Gastroesophageal sphincter (tissue), 3 donors: ENCODE data around the gene ZNF804B.

Experiments used
- EP300 ChIP-seq: sonication (generic); formaldehyde crosslinking; IDR thresholded peaks from one replicate; pipeline ENCODE4 v1.6.1; 2017; ENCODE audit warnings: antibody characterized with exemption, mild to moderate bottlenecking
- TF ChIP-seq, protein P1 (sequence below), 4 experiments: fragments of 200-600 bp in 2 of 4; fragments of 450-650 bp in 2 of 4; sonication (generic) in 1 of 4; IDR thresholded peaks; one replicate each; pipeline ENCODE4 v1.5.1; 2017 to 2019; ENCODE audit warnings: antibody characterized with exemption in 4 of 4, mild to moderate bottlenecking in 2 of 4, moderate library complexity in 2 of 4

DNA sequence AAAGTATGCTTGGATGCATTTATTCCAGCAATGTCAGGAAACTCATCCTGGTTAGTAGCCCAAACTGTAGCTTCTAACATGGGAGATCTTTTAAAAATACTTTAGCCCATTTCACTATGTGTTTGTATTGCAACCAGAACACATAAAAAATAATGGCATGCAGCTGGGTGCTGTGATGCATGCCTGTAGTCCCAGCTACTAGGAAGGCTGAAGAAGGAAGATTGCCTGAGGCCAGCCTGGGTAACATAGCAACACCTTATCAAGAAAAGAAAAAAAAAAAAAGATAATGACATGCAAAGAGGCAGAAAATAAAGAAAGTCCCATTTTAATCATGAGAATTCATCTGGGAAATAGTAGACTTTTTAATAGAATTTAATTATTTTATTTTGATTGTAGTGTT is 553.1 kb downstream of the ZNF804B start:
- no peak for TF ChIP-seq EP300
- TF ChIP-seq, protein P1, sequence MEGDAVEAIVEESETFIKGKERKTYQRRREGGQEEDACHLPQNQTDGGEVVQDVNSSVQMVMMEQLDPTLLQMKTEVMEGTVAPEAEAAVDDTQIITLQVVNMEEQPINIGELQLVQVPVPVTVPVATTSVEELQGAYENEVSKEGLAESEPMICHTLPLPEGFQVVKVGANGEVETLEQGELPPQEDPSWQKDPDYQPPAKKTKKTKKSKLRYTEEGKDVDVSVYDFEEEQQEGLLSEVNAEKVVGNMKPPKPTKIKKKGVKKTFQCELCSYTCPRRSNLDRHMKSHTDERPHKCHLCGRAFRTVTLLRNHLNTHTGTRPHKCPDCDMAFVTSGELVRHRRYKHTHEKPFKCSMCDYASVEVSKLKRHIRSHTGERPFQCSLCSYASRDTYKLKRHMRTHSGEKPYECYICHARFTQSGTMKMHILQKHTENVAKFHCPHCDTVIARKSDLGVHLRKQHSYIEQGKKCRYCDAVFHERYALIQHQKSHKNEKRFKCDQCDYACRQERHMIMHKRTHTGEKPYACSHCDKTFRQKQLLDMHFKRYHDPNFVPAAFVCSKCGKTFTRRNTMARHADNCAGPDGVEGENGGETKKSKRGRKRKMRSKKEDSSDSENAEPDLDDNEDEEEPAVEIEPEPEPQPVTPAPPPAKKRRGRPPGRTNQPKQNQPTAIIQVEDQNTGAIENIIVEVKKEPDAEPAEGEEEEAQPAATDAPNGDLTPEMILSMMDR (IDR thresholded peaks at IDR 0.05) = no peak
